ENCODE measurements around the gene TAF11L4.
"Not testable (repeated sequence)": the region's sequence is repeated elsewhere in the genome, so short reads cannot be mapped to it uniquely, and the experiment has no call there.

Gene TAF11L4

DNA sequence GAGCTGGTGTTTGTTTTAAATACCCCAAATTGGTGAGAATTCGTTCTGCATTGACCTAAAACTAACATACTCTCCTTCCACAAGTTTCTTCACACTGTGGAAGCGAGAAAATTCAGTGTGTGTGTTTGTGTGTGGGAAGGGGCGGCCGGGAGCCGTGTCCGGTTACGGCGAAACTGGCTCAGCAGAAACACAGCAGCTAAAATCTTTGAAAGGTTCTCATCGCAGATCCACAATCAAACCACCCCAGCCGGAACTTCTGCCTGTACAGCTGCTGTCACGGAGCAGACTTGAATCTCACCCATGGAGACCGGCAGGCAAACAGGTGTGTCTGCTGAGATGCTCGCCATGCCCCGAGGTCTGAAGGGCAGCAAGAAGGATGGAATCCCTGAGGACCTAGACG lies at the start of gene TAF11L4:
TAF11L4 (plus strand) TSS at position 301 of the 400 bp plus-strand sequence.
- DNase-seq (ENCODE audit: low read depth), result not testable (repeated sequence)

DNA sequence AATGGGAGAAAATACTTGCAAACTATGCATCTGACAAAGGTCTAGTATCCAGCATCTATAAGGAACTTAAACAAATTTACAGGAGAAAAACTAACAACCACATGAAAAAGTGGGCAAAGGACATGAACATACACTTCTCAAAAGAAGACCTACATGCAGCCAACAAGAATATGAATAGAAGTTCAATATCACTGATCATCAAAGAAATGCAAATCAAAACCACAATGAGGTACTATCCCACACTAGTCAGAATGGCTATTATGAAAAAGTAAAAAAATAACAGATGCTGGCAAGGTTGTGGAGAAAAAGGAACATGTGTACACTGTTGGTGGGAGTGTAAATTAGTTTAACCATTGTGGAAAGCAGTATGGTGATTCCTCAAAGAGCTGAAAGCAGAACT lies 46.5 kb upstream of the TAF11L4 start:
- not testable (repeated sequence) for DNase-seq (ENCODE audit: low read depth)

DNA sequence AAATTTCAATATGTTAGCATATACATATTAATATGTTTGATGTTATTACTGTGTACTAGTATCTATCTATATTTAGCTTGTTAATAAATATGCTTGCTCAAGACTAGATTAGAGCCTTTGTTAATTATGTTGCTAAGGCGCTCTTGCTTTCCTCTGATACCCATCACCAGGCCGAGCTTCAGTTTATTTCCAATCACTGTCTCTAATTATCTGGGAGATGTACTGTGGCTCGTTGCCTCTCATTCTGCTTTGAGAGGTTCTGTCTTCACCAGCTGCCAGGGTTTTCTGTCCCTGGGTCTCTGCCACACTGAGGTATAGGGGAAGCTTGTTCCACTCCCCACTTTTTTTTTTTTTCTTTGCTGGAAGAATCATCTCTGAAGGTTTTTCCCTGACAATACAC lies 44.6 kb upstream of the TAF11L4 start:
- DNase-seq (ENCODE audit: low read depth), result no peak

DNA sequence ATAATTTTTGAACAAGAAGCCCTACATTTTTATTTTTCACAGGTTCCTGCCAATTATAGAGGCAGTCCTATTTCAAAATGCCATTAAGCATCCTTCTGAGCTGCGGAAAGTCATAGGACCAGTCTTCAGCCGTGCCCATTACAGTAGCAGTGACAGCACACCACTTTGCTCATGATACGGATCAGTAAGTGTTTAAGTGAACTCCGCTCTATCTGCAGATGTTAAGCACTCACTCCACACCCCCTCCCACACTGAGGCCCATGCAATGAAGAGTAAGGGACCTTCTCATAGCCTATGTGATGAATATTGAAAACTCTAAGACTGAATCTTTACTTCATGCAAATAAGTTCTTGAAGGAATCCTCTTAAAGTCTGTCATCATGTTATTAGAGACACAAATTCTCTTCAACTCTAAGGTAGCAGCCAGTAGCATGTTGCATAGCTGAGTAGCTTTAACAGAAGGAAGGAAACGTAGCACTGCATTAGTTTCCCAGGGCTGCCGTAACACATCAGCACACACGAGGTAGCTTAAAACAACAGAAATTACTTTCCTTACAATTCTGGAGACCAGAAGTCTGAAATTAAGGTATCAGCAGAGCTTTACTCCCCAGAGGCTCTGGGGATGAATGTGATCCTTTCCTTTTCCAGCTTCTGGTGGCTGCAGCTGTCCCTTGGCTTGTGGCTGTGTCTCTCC lies 43.9 kb upstream of the TAF11L4 start:
- no peak for DNase-seq (ENCODE audit: low read depth)

DNA sequence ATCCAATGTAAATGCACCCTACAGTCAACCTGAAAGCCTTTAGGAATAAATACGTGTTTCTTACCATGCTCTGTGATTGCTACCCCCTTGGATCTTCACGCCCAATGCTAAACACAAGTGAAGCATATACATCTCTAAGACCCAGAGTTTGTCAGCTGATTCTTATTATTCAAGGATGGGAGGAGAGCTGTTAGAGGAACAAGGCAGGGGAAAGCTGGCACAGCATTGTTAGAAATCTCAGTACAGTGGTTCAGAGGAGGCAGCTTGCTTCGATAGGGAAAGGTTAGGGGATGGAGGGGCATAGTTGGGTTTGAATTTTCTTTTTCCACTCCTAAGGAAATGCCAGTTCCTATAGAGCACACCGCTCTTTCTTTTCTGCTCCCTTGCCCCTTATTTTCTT lies 40.2 kb upstream of the TAF11L4 start:
- no peak for DNase-seq (ENCODE audit: low read depth)

DNA sequence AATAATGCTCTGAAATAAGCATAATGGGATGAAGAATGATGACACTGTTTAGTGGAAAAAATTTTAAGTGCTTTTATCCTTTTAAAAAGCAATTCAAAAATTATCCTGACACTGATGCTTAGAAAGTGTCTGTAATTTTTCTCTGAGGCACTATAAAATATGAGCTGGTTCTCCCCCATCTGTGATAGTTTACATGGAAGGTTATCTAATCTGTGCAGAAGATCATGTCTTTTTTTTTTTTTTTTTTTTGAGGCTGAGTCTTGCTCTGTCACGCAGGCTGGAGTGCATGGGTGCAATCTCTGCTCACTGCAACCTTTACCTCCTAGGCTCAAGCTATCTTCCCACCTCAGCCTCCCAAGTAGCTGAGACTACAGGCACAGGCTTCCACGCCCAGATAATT lies 38.8 kb upstream of the TAF11L4 start:
- no peak for DNase-seq (ENCODE audit: low read depth)

DNA sequence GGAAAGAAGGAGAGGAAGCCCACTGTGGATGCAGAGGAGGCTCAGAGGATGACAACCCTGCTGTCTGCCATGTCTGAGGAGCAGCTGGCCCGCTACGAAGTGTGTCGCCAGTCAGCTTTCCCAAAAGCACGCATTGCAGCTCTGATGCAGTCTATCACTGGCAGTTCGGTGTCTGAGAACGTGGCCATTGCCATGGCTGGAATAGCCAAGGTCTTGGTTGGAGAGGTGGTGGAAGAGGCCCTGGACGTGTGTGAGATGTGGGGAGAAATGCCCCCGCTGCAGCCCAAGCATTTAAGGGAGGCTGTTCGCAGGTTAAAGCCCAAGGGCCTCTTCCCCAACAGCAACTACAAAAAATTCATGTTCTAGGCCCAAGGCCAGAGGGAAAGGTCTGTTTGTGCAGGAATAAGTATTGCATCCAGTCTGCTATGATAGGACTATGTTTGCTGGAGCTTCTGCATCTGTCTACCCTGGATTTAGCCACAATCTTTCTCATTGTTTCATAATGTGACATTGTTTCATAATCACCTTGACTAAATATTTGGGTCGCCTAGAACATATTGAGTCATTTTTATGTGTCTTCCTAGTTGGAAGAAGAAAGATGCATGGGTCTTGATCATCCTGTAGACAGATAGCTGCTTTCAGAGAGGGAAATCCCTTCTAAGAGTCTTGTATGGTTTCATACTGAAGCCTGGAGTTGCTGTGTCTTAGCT lies 35.0 kb upstream of the TAF11L4 start:
- not testable (repeated sequence) for DNase-seq (ENCODE audit: low read depth)

DNA sequence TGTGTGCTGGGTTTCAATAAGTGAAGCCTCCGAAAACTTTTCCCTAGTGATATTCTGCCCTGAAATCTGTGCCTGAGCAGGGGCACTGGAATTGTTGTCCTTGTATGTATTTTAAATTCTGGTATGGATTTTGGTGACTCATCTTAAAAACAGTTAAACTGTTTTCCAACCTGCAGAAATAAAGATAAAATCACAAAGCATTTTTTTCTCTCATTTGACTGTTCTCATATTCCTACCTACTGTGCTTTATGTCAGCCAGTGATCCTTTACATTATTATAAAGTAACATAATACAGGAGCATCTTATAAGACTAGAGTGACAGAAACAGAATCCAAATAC lies 34.5 kb upstream of the TAF11L4 start:
- DNase-seq (ENCODE audit: low read depth), result no peak

DNA sequence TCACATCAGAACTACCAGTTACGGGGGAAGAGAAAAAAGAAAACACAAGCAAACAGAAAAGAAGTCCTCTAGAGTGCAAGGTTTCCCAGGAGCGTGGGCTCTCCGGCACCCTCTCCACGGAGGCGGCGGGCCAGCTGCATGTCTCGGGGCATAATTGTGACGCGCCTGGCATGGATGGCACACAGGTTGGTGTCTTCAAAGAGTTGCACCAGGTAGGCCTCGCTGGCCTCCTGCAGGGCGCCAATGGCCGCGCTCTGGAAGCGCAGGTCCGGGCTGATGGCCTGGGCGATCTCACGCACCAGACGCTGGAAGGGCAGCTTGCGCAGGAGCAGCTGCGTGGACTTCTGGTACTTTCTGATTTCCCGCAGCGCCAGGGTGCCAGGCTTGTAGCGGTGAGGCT lies 30.3 kb upstream of the TAF11L4 start:
- DNase-seq (ENCODE audit: low read depth), result not testable (repeated sequence)

DNA sequence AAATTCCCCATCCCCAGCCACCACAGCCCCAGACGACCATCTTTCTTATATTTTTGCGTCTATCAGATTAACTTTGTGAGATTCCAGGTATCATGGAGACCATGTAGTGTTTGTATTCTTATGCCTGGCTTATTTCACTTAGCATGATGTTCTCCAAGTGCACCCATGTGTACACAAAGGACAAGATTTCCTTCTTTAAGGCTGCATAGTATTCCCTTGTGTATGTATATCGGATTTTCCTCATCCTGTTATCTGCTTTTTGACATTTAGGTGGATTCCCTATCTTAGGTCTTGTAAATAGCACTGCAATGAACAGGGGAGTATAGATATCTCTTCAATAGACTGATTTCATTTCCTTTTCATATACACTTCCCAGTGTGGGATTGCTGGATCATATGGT lies 28.8 kb upstream of the TAF11L4 start:
- DNase-seq (ENCODE audit: low read depth), result no peak

DNA sequence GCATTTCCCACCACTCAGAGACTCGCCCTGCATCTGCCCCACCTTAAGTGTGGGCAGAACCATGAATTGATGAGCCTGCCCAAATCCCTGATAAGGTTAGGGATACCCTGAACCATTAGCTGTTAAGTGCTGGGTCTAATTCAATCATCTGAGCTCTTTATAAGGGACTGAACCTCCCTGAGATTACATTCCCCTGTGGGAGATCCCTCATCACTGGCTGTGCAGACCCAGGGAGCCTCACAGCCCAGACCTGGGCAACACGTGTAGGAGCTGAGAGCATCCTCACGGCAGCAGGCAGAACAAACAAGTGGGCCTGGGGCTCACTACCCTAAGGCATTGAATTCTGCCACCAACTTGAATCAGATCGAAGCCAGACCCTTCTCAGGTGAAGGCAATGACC lies 24.2 kb upstream of the TAF11L4 start:
- DNase-seq (ENCODE audit: low read depth), result no peak

DNA sequence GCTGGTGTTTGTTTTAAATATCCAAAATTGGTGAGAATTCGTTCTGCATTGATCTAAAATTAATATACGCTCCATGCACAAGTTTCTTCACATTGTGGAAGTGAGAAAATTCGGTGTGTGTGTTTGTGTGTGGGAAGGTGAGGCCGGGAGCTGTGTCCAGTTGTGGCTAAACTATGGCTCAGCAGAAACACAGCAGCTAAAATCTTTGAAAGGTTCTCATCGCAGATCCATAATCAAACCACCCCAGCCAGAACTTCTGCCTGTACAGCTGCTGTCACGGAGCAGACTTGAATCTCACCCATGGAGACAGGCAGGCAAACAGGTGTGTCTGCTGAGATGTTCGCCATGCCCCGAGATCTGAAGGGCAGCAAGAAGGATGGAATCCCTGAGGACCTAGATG lies 23.7 kb upstream of the TAF11L4 start, which contains the start of gene TAF11L2:
TAF11L2 (plus strand) TSS at position 301 of the 400 bp plus-strand sequence.
- DNase-seq (ENCODE audit: low read depth), result not testable (repeated sequence)

DNA sequence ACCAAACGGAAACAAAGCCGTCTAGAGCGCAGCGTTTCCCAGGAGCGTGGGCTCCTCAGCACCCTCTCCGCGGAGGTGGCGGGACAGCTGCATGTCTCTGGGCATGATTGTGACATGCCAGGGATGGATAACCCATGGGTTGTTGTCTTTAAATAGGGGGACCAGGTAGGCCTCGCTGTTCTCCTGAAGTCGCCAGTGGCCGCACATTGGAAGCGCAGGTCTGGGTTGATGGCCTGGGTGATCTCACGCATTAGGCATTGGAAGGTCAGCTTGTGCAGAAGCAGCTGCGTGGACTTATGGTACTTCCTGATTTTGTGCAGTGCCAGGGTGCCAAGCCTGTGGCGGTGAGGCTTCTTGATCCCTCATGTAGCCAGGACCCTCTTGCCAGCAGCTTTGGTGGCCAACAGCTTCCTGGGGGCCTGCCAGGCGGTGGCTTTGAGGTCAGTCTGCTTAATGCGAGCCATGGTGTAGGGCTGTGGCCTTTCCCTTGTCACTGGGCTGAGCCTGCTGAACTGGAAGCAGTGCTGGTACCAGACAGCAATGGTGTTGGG lies 9.8 kb upstream of the TAF11L4 start:
- no peak for DNase-seq (ENCODE audit: low read depth)

DNA sequence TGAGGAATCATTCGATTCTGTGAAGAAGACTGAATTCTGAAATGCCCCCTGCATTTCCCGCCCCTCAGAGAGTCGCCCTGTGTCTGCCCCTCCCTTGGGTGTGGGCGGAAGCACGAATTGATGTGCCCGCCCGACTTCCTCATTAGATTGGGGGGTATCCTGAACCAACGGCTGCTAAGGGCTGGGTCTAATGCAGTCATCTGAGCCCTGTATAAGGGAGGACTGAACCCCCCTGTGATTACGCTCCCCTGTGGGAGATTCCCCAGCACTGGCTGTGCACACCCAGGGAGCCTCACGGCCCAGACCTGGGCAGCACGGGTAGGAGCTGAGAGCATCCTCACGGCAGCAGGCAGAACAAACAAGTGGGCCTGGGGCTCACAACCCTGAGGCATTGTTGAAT lies 4.1 kb upstream of the TAF11L4 start:
- not testable (repeated sequence) for DNase-seq (ENCODE audit: low read depth)

DNA sequence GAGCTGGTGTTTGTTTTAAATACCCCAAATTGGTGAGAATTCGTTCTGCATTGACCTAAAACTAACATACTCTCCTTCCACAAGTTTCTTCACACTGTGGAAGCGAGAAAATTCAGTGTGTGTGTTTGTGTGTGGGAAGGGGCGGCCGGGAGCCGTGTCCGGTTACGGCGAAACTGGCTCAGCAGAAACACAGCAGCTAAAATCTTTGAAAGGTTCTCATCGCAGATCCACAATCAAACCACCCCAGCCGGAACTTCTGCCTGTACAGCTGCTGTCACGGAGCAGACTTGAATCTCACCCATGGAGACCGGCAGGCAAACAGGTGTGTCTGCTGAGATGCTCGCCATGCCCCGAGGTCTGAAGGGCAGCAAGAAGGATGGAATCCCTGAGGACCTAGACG lies 3.5 kb upstream of the TAF11L4 start, which contains the start of gene TAF11L3:
TAF11L3 (plus strand) TSS at position 301 of the 400 bp plus-strand sequence.
- not testable (repeated sequence) for DNase-seq (ENCODE audit: low read depth)

DNA sequence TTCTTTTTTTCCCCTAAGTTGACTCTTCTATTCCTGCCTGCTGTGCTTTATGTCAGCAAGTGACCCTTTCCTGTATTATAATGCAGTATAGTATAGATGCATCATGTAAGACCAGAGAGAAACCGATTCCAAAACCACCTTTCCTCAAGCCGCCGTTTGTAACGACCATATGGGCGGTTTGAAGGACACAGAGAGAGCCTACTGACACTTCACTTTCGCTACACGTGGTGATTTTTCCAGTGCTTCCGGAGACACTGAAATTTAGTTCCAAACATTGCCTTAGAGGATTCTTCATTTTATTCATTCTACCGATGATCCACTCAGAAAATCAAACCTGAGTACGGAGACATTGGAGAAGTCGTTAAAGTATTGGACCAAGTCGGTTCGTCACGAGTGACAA lies 2.1 kb upstream of the TAF11L4 start:
- DNase-seq (ENCODE audit: low read depth), result not testable (repeated sequence)

DNA sequence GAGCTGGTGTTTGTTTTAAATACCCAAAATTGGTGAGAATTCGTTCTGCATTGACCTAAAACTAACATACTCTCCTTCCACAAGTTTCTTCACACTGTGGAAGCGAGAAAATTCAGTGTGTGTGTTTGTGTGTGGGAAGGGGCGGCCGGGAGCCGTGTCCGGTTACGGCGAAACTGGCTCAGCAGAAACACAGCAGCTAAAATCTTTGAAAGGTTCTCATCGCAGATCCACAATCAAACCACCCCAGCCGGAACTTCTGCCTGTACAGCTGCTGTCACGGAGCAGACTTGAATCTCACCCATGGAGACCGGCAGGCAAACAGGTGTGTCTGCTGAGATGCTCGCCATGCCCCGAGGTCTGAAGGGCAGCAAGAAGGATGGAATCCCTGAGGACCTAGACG lies 3.3 kb downstream of the TAF11L4 start, which contains the start of gene TAF11L5:
TAF11L5 (plus strand) TSS at position 301 of the 400 bp plus-strand sequence.
- DNase-seq (ENCODE audit: low read depth), result not testable (repeated sequence)

DNA sequence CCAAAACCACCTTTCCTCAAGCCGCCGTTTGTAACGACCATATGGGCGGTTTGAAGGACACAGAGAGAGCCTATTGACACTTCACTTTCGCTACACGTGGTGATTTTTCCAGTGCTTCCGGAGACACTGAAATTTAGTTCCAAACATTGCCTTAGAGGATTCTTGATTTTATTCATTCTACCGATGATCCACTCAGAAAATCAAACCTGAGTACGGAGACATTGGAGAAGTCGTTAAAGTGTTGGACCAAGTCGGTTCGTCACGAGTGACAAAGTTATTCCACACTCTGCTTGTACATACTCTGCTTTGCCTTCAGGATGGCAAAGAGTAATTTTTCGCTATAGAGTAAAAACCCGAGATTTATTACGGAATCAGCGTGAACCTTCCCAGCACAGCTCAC lies 4.9 kb downstream of the TAF11L4 start:
- not testable (repeated sequence) for DNase-seq (ENCODE audit: low read depth)

DNA sequence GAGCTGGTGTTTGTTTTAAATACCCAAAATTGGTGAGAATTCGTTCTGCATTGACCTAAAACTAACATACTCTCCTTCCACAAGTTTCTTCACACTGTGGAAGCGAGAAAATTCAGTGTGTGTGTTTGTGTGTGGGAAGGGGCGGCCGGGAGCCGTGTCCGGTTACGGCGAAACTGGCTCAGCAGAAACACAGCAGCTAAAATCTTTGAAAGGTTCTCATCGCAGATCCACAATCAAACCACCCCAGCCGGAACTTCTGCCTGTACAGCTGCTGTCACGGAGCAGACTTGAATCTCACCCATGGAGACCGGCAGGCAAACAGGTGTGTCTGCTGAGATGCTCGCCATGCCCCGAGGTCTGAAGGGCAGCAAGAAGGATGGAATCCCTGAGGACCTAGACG lies 6.8 kb downstream of the TAF11L4 start, which contains the start of gene TAF11L6:
TAF11L6 (plus strand) TSS at position 301 of the 400 bp plus-strand sequence.
- DNase-seq (ENCODE audit: low read depth), result not testable (repeated sequence)

Measured in stromal cell of bone marrow (primary cell).